GM18519 (cell line): ENCODE measurements around the gene TIAL1.
A peak's percentile ranks its signal among the peaks of the same experiment; 100 is the strongest.
"Not testable (repeated sequence)": the region's sequence is repeated elsewhere in the genome, so short reads cannot be mapped to it uniquely, and the experiment has no call there.

Experiments
- ATAC-seq: cut with Tn5 transposase; IDR thresholded peaks from one replicate; pipeline ENCODE4 v1.9.1; 2021; ENCODE audit warnings: mild to moderate bottlenecking, moderate library complexity; ENCODE audit not compliant: unreplicated experiment, low FRiP score

Gene TIAL1

DNA sequence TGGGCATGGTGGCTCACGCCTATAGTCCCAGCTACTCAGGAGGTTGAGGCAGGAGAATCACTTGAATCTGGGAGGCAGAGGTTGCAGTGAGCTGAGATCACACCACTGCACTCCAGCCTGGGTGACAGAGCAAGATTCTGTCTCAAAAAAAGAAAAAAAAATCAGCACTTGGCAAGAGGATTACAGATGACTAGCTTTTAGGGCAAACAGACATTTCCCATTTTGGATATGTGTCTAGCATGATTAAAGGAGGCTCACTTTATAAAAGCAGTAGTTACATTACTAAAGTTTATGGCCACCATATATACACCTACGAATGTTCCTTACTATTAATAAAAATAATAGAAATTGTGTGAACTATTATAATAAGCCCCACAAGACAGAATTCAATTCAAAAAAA is 40.7 kb downstream of the TIAL1 start:
- not testable (repeated sequence) for ATAC-seq

DNA sequence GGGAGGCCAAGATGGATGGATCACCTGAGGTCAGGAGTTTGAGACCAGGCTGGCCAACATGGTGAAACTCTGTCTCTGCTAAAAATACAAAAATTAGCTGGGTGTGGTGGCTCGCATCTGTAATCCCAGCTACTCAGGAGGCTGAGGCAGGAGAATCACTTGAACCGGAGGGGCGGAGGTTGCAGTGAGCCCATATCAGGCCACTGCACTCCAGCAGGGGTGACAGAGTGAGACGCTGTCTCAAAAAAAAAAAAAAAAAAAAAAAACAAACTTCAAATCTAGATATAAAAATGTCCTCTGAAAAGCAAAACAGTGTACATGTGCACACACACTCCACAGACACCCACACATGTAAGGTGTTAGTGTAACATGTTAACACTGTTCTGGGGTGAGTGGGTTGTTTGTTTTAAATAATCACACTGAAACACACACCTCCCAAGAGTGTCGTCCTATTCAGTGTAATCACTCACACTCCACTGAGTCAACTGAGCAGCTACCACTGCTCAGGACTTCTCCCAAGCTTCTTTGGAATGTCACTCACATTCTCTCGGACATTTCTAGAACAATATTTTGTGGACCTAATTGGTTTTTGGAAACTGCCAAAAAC is 41.5 kb downstream of the TIAL1 start:
- no peak for ATAC-seq

DNA sequence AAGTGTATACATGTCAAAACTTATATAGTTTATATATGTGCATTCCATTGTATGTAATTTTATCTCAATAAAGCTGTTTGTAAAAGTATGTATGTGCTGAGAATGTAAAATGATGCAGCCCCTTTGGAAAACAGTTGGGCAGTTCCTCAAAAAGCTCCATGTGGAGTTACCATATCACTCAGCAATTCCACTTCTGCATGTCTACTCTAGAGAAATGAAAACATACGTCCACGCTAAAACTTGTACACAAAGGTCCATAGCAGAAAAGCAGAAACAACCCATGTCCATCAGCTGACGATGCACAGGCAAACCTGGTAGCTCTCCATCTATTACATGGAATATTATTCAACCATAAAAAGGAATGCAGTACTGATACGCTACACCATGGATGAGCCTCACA is 45.9 kb downstream of the TIAL1 start:
- ATAC-seq = no peak

DNA sequence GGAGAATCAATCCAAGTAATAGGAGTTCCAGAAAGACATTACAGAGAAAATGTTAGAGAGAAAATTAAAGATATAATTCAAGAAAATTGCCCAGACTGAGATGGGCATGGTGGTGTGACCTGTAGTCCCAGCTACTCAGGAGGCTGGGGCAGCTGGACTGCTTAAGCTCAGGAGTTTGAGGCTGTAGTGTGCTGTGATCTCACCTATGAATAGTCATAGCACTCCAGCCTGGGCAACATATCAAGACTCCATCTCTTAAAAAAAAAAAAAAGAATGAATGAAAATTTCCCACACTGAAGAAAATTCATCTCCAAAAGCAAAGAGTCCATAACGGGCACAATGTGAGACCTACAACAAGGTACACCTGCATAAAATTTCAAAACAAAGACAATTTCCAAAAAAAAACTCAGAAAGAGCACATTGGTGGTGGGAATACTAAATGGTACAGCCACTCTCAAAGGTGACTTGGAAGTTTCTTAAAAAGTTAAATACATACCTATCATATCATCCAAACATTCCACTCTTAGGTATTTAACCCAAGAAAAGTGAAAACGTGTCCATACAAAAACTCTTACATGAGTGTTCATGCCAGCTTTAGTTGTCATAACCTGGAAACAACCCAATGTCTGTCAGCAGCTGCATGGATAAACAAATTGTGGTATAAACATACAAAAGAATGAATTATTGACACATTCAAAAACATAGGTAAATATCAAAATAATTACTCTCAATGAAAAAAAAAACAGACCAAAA is 47.3 kb downstream of the TIAL1 start:
- ATAC-seq = no peak

DNA sequence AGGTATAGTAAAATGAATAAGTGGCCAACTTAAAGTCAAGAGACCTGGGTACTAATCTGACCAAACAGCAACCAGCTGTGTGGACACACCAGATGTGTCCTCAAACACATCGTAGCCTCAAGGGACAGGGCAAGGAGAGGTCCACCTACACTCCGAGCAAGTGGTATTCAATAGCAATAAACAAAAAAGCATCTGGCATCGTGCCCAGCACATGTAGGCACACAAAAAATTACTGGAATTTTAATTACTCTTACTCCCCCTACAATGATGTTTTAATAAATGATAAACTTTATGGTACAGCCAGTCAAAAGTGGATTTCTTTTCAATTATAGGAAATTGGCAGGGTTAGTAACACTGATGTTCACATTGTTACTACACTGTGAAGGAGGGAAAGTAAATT is 50.8 kb downstream of the TIAL1 start:
- no peak for ATAC-seq

DNA sequence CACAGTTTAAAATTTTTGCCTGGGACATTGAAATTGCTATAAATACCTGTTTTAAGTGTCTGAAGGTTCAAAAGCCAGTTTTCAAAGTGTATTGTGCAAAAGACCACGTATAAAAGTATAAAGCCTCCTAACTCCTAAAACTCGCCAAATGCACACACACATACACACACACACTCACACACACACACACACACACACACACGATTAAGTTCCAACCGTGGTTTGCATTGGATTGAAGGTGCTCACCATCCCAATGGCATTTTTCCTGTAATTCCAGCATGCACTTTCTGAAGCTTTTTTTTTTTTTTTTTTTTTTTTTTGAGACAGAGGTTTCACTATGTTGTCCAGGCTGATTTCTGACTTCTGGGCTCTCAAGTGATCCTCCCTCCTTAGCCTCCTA is 51.5 kb downstream of the TIAL1 start:
- no peak for ATAC-seq

DNA sequence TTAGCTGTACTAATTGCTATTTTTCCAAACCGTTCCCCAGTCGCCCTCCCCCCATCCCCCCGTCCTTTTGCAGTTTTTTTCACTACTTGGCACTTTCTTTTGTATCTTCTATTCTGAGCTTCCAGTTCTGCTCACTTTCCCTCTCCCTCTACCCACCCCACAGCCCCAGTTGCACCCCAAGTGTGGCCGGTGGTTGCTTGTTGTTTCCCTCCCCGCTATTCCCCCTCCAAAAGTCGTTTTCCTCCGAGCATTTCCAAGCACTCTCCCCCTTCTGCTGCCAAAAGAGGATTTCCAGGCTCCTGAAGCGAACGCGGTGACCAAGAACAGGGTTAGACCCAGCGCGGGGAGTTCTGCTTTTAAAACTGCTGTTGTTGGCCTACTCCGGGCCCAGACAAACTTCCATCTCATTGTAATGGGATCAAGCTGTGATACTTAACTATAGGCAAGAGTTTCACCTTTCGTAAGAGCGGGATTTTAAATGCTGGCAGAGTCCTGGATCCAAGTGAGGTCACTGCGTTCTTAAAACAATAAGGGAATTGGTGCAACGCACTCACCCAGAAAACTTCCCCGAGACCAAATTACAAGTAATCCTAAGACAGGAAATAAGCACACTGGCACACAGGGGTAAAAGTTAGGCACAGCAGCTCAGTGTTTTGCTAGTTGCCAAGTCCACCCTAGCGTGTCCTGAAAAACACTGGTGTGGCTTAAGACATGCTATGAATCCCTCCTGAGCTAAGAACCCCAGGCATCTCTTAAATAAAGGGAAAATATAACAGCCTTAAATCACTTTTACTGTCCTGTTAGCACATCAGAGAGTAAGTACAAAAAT is 52.7 kb downstream of the TIAL1 start:
- no peak for ATAC-seq

DNA sequence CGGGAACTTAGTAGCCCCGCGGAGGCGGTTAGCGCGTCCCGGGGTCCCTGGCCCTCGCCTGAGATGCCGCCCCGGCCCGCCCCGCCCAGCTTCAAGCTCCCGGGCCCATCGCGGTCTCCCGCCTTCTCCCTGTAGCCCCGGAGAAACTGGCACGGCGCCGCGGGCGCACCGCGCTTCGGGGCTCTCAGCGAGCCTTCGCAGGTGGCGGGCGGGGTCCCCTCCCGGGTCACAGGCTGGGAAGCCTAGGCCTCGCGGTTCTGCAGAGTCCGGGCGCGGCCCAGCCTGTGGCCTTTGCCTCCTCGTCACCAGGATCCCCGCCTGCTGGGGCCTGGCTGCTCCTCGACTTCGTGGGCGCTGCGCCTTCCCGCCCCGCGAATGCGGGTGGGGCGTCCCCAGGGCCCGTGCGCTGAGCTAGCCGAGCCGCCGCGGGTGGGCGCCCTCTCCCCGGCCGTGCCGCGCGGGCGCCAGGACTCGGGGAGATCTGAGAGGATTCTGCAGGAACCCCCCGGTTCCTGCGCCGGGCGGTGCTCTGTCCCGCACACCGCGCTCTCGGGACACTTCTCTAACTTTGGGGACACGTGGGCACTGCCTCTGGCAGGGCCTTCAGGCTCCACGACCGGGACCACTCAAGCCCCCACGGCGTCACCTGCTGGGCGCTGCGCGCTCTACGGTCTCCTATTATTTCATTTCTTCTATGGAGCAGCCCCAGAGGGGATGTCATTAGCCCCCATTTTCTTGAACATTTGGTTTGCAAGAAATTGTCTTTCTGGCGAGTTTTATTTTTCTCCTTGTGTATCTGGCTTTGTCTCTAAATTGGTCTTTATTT is 53.6 kb downstream of the TIAL1 start:
- ATAC-seq = peak; percentile 33

DNA sequence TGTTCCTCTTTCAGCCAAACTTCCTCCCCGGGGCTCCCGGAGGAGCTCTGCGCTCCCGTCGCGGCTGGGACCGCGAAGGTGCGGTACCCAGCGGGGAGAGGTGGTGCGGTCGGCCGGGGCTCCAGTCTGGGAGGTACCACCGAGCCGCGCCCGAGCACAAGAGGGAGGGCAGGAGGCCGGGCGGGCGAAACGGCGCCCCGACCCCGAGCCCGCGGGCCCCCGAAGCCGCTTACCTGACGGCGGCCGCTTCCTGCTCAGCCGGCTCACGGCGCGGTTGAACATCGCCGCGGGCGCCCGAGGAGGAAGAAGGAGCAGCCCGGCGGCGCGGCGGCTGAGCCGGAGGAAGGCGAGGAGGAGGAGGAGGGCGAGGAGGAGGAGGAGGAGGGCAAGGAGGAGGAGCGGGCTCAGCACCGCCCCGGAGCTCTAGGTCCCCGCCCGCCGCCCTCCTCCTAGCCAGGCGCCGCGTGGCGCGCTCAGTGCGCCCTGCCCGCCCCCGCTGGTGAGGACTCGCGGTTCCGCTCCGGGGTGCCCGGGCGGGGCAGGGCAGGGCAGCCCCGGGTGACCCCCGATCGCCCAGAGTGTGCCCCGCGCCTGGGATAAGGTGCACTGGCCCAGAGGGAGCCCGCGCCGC is 54.3 kb downstream of the TIAL1 start, which contains the start of gene RGS10:
TSS of gene RGS10 (minus strand) at position 363 of the 631 bp plus-strand sequence. CDS start at position 282, 81 bp downstream.
- ATAC-seq = peak; percentile 48

DNA sequence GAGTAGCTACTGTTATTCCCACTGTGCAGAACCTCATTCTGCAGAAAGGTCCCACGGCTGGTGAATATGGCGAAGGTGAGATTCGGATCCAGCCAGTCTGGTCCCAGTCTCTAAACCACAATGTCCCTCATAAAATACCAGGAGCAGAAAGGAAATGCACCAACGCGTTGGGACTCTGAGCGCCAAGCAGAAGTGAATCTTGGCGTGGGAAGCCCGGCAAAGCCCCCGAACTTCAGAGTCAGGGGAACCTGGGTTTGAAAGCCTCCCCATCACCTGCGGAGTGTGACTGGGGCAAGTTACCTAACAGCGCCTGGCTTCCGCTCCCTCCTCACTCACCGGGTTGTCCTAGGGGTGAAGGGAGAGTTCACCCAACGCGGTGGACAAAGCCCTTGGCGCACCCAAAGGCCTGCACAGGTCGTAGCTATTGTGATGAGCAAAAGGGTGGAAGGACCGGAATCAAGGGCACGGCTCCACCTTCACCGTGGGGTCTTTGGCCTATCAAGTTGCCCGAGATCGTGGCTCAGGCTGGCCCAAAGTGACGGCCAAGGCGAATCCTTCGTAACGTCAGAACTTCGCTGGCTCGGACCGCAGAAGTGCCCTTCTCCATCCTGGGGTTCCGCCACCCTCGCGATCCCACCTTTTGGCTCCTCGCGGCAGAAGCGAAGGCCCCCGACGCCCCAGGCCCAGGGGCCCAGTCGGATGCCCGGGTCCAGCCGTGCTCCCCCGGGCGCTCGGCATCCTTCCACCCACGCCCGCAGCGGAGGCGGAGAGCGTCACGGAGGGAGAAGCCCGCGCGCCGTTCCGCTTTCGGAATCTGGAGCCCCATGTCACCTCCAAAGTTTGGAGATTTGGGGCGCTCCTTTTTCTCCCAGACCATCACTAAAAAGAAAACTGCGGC is 55.1 kb downstream of the TIAL1 start:
- no peak for ATAC-seq

DNA sequence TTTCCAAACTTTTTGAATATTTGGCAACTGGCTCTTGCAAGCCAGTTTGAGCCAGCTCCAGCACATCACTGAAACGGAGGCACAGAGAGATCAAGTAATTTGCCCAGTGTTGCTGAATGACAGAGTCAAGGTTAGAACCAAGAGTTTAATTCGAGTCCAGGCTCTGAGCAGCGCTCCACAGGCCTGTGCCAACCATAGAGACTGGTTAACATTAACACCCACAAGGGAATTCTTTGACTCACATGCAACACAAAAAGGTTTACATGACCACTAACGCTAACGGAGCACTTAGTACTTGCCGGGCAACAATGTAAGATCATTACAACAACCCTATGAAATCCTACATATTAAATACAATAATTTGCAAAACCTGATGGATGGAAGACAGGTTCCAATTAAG is 55.7 kb downstream of the TIAL1 start:
- no peak for ATAC-seq

DNA sequence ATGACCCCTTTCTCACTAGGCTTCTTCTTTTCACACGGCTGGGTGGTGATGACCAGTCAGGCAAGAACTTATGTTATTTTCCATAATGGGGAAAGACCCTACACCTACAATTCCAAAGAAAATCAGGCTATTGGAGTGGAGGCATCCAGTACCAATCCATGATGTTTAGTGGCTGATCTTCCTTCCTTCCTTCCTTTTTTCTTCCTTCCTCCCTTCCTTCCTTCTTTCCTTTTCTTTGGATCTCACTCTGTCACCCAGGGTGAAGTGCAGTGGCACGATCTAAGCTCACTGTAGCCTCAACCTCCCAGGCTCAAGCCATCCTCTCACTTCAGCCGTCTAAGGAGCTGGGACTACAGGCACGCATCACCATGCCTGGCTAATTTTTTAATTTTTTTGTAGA is 56.7 kb downstream of the TIAL1 start:
- no peak for ATAC-seq

DNA sequence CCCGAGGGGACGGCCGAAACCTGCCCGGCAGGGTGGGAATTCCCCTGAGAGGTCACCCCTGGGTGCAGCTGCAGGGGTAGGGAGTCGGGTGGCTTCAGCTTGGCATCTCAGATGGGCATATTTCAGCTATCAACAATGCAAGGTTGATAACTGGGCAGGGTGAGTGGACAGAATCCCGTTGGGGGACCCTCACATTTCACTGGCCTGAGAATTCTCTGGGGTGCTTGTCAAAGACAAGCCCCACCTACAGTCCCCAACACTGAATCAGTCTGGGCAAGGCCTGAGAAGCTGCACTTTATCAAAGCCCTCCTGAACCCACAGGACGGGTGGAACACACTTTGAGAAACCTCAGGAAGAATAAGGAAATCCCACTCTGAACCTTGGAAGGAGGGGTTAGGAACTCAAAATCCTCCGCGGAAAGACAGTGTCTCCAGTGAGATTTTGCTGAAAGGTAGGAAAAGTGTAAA is 57.4 kb downstream of the TIAL1 start:
- ATAC-seq = no peak

DNA sequence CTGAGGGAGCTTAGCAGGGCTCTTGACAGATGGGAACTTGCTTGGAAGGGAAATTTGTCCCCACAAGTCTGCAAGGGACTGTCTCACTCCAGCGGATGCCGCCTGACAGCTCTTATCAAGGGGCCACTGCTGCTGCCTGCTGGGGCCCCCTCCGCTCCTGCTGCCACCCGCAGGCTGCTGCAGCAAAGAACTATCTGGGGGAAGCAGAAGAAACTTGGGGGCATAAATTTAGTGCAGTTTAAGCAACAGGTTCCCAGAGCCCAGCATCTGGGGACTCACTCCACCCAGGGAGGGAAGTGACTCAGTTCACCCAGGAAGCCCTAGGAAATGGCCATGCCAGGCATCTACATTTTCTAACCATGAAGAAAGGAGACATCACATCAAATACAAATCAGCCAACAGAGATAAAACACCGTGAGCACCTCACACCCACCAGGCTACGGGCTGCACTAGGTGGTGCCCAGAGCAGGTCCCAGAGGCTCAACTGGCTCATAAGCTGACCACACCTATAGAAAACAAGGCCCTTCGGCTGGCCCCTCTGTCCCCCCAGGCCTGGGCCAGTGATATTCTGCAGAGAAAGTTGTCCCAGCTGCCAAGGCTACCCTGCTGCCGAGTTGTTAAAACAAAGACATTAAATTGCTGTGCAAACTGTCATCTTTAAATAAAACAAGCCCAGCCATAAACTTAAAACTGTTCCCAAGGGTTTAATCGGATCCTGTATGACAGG is 58.0 kb downstream of the TIAL1 start:
- no peak for ATAC-seq

DNA sequence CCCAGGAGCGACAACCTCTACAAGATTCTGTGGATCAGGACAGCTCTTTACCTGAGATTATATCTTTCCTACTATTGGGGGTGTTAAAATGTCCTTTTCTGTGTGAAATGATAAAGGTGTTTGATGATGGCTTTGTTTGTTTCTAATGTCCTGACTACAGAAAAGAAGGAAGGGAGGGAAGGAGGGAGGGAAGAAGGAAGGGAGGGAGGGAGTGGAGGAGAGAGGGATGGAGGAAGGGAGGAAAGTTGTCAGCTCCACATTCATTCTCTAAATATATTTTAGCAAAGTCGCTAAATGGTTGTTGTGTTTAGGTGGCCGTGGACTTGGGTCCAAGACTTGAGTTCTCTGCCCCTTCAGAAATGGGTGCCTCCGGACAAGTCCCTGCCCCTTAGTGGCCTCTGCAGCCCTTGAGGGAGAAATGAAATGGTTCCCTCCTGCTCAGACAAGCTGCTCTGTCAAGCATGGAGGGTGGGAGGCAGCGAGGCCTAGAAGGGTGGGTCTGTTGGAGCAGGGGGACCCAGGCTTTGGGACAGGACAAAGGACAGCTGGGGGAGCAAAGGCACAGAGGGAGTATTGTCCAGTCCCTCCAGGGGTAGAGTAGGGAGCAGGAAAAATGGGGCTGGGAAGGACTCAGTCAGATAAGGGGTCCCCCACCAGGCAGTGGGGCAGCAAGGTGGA is 58.7 kb downstream of the TIAL1 start:
- no peak for ATAC-seq

DNA sequence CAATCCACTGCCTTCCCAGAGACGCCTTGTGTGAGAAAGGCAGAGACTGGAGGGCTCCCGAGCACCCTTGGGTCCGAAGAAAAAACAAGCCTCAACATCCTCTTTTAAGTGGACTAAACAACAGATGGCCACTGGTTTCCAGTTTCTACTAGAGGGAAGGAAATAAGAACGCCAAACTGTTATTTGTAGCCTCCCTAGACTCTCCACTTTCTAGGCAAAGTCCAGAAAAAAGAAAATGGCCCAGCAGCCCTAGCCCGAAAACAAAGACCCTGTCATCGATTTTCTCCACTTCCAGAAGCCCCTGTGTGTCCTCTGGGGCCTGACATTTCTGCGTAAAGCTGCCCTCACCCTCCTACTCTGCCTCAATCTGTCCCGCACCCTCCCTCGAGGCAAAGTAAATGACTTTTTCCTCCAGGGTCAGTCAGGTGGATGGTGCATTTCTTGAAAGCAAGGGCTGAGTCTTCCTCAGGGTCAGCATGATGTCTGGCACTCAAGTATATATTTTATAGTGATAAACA is 60.2 kb downstream of the TIAL1 start:
- ATAC-seq = no peak

DNA sequence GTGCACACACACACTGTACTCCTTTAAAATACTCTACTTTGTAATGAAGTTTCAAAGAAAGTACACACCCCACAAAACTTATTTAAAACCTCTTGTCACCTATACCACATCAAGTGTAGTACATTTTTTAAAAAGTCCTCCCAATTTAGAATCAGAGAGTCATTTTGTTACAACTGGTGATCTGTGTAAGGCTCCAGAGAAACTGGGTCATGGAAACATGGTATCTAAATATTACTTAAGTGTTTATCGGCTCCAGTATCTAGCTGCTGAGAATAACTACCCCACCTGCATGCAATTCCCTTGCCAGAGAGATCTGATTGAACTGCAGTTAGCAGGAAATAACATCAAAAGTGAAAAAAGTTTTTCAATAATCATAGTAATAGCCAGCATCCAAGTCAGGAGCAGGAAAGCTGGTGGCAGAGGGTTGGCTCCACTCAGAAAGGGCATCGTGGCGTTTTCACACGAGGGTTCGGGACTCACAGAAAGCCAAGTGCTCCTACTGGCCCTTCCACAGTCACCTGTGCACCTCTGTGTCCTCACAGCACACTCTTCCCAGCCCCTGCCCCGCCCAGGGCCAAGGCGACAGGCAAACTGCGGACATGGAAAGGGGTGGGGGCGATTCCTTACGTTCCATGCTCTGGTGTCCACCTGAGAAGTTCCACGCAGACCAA is 60.8 kb downstream of the TIAL1 start:
- no peak for ATAC-seq
